OCI-LY3 (cell line): ENCODE data around the gene RRAD.

ENCODE experiments used
- EZH2phosphoT487 ChIP-seq: fragments of 200-600 bp; shearing (Covaris generic); IDR thresholded peaks from 2 replicates; pipeline ENCODE4 v1.6.1; 2018; ENCODE audit warnings: antibody characterized with exemption, mixed run types, low read depth
- TF ChIP-seq, protein P1 (sequence below): fragments of 200-600, 300-600 bp; sonication (generic); IDR thresholded peaks from 2 replicates; pipeline ENCODE4 v1.5.1; 2014; ENCODE audit warnings: antibody characterized with exemption, low read length, low read depth

DNA sequence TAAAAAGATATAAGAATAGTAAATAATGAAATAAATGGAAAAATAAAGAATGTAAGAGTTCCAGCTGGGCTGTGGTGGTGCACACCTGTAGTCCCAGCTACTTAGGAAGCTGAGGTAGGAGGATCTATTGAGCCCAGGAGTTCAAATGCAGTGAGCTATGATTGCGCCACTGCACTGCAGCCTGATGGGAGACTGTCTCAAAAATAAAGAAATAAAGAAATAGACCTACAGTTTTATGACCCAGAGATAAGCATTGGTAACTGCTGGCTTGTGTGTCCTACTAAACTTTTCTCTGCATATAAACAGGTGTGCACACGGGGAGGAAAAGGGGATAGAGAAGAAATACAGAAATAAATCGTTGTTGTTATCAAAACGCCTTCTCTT is 52.8 kb downstream of the RRAD start:
- TF ChIP-seq, protein P1, sequence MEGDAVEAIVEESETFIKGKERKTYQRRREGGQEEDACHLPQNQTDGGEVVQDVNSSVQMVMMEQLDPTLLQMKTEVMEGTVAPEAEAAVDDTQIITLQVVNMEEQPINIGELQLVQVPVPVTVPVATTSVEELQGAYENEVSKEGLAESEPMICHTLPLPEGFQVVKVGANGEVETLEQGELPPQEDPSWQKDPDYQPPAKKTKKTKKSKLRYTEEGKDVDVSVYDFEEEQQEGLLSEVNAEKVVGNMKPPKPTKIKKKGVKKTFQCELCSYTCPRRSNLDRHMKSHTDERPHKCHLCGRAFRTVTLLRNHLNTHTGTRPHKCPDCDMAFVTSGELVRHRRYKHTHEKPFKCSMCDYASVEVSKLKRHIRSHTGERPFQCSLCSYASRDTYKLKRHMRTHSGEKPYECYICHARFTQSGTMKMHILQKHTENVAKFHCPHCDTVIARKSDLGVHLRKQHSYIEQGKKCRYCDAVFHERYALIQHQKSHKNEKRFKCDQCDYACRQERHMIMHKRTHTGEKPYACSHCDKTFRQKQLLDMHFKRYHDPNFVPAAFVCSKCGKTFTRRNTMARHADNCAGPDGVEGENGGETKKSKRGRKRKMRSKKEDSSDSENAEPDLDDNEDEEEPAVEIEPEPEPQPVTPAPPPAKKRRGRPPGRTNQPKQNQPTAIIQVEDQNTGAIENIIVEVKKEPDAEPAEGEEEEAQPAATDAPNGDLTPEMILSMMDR, result no peak
- TF ChIP-seq EZH2phosphoT487, result no peak
